ENCODE results near the gene RSPO4. TPM values are rescaled to one million over a fixed set of nuclear protein-coding genes. Genes with fewer than 3 reads are reported as not detected.

The RSPO4 gene
- total RNA-seq, 1 experiment from 2014 or later = not detected

DNA sequence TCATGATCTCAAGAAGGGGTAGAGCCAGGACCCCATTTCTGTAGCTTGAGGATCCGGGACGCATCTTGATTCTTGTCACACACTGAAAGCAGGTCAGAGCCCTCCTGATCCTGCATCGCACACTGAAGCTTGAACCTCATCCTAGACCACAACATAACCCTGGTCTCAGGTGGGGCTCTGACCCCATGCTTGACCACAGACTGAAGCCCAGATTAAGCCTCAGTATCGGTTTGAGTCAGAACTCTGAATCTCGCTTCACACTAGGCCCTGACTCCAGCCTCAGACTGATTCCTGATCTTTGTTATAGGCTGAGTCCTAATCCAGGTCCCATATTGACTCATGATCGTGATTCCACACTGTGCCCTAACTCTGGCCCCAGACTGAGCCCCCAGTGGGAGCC lies 8.5 kb upstream of the RSPO4 start:
- Histone ChIP-seq H3K9me3 (ENCODE audit: low read depth, low read length, poor library complexity, severe bottlenecking) (no peaks in the 10 kb centered on the region), H3K36me3 (ENCODE audit: insufficient read depth, low read length, poor library complexity, severe bottlenecking) (no peaks in the 10 kb centered on the region), H3K4me1 (ENCODE audit: insufficient read depth, low read length, poor library complexity, severe bottlenecking) (no peaks in the 10 kb centered on the region), H3K4me3 (ENCODE audit: low read depth, low read length, poor library complexity, severe bottlenecking) (no peak overlapping the region), H3K27ac (ENCODE audit: low read depth, low read length, poor library complexity, severe bottlenecking) (no peak overlapping the region), H3K27me3 (replicated peaks; ENCODE audit: insufficient read depth, low read depth, low read length, poor library complexity) (peaks cover 20% of the 10 kb centered on the region)
- intact Hi-C loops (cut with micrococcal nuclease; ENCODE audit: unreplicated experiment) = no loop called here
- CTCF ChIA-PET = no interaction called here
- DNase-seq (ENCODE audit: low spot score) = no peak
- no TSS peak for BruUV-seq (replicated peaks)
- POLR2A ChIA-PET (ENCODE audit: low non-redundant PET) = no interaction called here
- TF ChIP-seq EZH2 (IDR thresholded peaks at IDR 0.05; ENCODE audit: borderline replicate concordance, low read depth, low read length, poor library complexity, severe bottlenecking) = no peak
- TF ChIP-seq, protein P1, sequence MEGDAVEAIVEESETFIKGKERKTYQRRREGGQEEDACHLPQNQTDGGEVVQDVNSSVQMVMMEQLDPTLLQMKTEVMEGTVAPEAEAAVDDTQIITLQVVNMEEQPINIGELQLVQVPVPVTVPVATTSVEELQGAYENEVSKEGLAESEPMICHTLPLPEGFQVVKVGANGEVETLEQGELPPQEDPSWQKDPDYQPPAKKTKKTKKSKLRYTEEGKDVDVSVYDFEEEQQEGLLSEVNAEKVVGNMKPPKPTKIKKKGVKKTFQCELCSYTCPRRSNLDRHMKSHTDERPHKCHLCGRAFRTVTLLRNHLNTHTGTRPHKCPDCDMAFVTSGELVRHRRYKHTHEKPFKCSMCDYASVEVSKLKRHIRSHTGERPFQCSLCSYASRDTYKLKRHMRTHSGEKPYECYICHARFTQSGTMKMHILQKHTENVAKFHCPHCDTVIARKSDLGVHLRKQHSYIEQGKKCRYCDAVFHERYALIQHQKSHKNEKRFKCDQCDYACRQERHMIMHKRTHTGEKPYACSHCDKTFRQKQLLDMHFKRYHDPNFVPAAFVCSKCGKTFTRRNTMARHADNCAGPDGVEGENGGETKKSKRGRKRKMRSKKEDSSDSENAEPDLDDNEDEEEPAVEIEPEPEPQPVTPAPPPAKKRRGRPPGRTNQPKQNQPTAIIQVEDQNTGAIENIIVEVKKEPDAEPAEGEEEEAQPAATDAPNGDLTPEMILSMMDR (conservative IDR thresholded peaks at IDR 0.05; ENCODE audit: low read depth, low read length) = no peak

DNA sequence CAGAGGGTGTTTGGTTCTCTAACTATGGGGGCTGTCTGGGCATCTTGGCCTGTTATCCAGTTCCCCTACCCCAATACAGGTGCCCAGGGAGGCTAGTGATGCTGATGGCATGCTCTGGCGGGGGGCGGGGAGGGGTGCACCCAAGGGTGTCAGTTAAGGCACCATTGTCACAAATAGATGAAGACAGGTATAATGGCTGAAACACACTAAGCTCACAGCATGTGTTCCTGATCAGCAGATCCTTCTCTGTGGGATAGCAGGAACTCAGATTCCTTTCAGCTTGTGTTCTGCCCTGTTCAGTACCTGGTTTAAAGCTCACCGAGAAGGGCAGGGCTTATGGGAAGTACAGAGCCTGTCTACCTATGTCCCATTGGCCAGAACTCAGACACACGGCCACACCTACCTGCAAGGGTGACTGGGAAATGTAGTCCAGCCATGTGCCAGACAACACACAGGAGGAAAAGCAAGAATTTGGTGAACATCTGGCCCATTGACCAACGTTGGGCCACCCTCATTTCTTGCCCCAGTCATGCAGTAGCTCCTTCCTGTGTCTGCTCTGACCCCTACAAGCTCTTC lies 3.4 kb upstream of the RSPO4 start:
- Histone ChIP-seq H3K4me3 (ENCODE audit: low read depth, low read length, poor library complexity, severe bottlenecking) (no peak overlapping the region), H3K9me3 (ENCODE audit: low read depth, low read length, poor library complexity, severe bottlenecking) (no peaks in the 10 kb centered on the region), H3K4me1 (ENCODE audit: insufficient read depth, low read length, poor library complexity, severe bottlenecking) (no peaks in the 10 kb centered on the region), H3K27me3 (replicated peaks; ENCODE audit: insufficient read depth, low read depth, low read length, poor library complexity) (peaks cover 52% of the 10 kb centered on the region), H3K27ac (ENCODE audit: low read depth, low read length, poor library complexity, severe bottlenecking) (no peak overlapping the region), H3K36me3 (ENCODE audit: insufficient read depth, low read length, poor library complexity, severe bottlenecking) (no peaks in the 10 kb centered on the region)
- ChIA-PET CTCF (no interaction called here), POLR2A (ENCODE audit: low non-redundant PET) (no interaction called here)
- no TSS peak for BruUV-seq (replicated peaks)
- TF ChIP-seq, protein P1 (conservative IDR thresholded peaks at IDR 0.05; ENCODE audit: low read depth, low read length) = no peak
- TF ChIP-seq EZH2 (IDR thresholded peaks at IDR 0.05; ENCODE audit: borderline replicate concordance, low read depth, low read length, poor library complexity, severe bottlenecking) = no peak
- peak; percentile 10 for DNase-seq (ENCODE audit: low spot score)
- intact Hi-C loops (cut with micrococcal nuclease; ENCODE audit: unreplicated experiment) = no loop called here

DNA sequence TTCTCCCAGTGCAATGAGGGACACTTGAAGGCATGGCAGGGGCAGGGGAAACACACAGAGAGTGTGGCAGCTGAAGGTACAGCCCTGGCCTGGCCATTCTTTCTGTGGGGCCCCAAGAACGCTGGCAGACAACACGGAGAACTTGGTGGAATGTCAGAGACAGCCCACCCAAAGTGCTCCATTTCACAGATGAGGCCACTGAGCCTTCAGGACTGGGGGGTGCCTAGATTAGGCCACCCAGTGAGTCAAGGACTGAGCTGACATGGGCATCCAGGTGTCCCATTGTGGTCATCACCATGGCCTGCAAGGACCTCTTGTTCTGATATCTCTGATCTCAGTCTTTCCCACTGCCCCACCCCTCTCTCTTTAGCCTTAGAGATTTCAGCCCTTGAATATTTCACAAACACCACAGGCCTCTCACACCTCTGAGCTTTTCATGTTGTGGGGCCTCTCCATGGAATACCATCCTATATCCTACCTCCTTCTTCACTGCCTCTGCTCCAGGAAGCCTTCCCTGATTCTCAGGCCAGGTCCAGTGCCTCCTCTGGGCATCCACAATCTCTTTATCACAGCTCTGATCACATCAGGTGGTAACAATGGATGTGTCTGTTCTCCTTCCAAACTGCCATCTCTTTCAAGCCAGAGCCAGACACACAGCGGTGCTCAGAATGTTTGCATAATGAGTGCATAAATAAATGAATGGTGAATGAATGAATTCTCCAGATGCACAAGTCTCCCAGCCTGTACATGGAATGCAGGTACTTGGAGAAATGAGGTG lies 2.0 kb upstream of the RSPO4 start:
- CTCF ChIA-PET = no interaction called here
- Histone ChIP-seq H3K4me1 (ENCODE audit: insufficient read depth, low read length, poor library complexity, severe bottlenecking) (no peaks in the 10 kb centered on the region), H3K9me3 (ENCODE audit: low read depth, low read length, poor library complexity, severe bottlenecking) (no peaks in the 10 kb centered on the region), H3K4me3 (ENCODE audit: low read depth, low read length, poor library complexity, severe bottlenecking) (no peak overlapping the region), H3K27ac (ENCODE audit: low read depth, low read length, poor library complexity, severe bottlenecking) (no peak overlapping the region), H3K36me3 (ENCODE audit: insufficient read depth, low read length, poor library complexity, severe bottlenecking) (no peaks in the 10 kb centered on the region), H3K27me3 (replicated peaks; ENCODE audit: insufficient read depth, low read depth, low read length, poor library complexity) (peaks cover 60% of the 10 kb centered on the region)
- TF ChIP-seq, protein P1 (conservative IDR thresholded peaks at IDR 0.05; ENCODE audit: low read depth, low read length) = no peak
- TF ChIP-seq EZH2 (IDR thresholded peaks at IDR 0.05; ENCODE audit: borderline replicate concordance, low read depth, low read length, poor library complexity, severe bottlenecking) = no peak
- intact Hi-C loops (cut with micrococcal nuclease; ENCODE audit: unreplicated experiment) = no loop called here
- POLR2A ChIA-PET (ENCODE audit: low non-redundant PET) = no interaction called here
- no peak for DNase-seq (ENCODE audit: low spot score)
- no TSS peak for BruUV-seq (replicated peaks)
